MM.1S (cell line): ENCODE measurements around the gene USP25.

ENCODE experiments used
- DNase-seq: peaks from one replicate; pipeline ENCODE4 v3.0.0-alpha.2; 2015
- H2AFZ ChIP-seq: fragments of 300-600 bp; sonication (generic); 2 replicates; pipeline ENCODE4 v1.6.0; 2016; ENCODE audit warnings: antibody characterized with exemption, low read length
- H3F3A ChIP-seq: fragments of 300-600 bp; sonication (generic); 2 replicates; pipeline ENCODE4 v1.6.1; 2016; ENCODE audit warnings: mild to moderate bottlenecking, antibody characterized with exemption, low read length, moderate library complexity, mixed read lengths; ENCODE audit not compliant: insufficient read depth
- H3K27ac ChIP-seq: fragments of 300-600 bp; sonication (generic); 2 replicates; pipeline ENCODE4 v1.5.1; 2016; ENCODE audit warnings: mild to moderate bottlenecking, low read length
- H3K27me3 ChIP-seq: fragments of 300-600 bp; sonication (generic); replicated peaks from 2 replicates; pipeline ENCODE4 v1.6.0; 2016; ENCODE audit warnings: low read length; ENCODE audit not compliant: insufficient read depth
- H3K36me3 ChIP-seq: fragments of 300-600 bp; sonication (generic); replicated peaks from 2 replicates; pipeline ENCODE4 v1.6.1; 2016; ENCODE audit warnings: mild to moderate bottlenecking, low read length, mixed read lengths; ENCODE audit not compliant: insufficient read depth
- H3K4me1 ChIP-seq: fragments of 300-600 bp; sonication (generic); 2 replicates; pipeline ENCODE4 v1.6.1; 2016; ENCODE audit warnings: low read length, mixed read lengths
- H3K4me2 ChIP-seq: fragments of 300-600 bp; sonication (generic); 2 replicates; pipeline ENCODE4 v1.6.0; 2016; ENCODE audit warnings: low read depth, low read length
- H3K4me3 ChIP-seq: fragments of 300-600 bp; sonication (generic); 2 replicates; pipeline ENCODE4 v1.5.1; 2016; ENCODE audit warnings: low read length, mixed read lengths
- H3K79me2 ChIP-seq: fragments of 300-600 bp; sonication (generic); 2 replicates; pipeline ENCODE4 v1.6.1; 2016; ENCODE audit warnings: mixed run types, low read length, mixed read lengths
- H3K9ac ChIP-seq: fragments of 300-600 bp; sonication (generic); 2 replicates; pipeline ENCODE4 v1.6.1; 2016; ENCODE audit warnings: low read length, mixed read lengths
- H3K9me2 ChIP-seq: fragments of 300-600 bp; sonication (generic); replicated peaks from 2 replicates; pipeline ENCODE4 v1.6.1; 2016; ENCODE audit warnings: mild to moderate bottlenecking, low read length, mixed read lengths; ENCODE audit not compliant: insufficient read depth
- H3K9me3 ChIP-seq: fragments of 300-600 bp; sonication (generic); replicated peaks from 2 replicates; pipeline ENCODE4 v1.6.1; 2016; ENCODE audit warnings: mild to moderate bottlenecking, low read length, mixed read lengths; ENCODE audit not compliant: insufficient read depth
- H4K20me1 ChIP-seq: fragments of 300-600 bp; sonication (generic); 2 replicates; pipeline ENCODE4 v1.6.1; 2016; ENCODE audit warnings: mild to moderate bottlenecking, low read length, moderate library complexity, mixed read lengths; ENCODE audit not compliant: insufficient read depth
- EZH2 ChIP-seq: fragments of 300-600 bp; sonication (generic); optimal IDR thresholded peaks from 2 replicates; pipeline ENCODE3; 2017; ENCODE audit warnings: low read depth, mild to moderate bottlenecking, antibody characterized with exemption, low read length, mixed read lengths
- EZH2phosphoT487 ChIP-seq: fragments of 300-600 bp; sonication (generic); IDR thresholded peaks from 2 replicates; pipeline ENCODE4 v1.6.1; 2018; ENCODE audit warnings: antibody characterized with exemption, low read length
- TF ChIP-seq, protein P1 (sequence below): fragments of 300-600 bp; sonication (generic); IDR thresholded peaks from 2 replicates; pipeline ENCODE4 v1.5.1; 2016; ENCODE audit warnings: antibody characterized with exemption, low read length, mixed read lengths

USP25 gene

DNA sequence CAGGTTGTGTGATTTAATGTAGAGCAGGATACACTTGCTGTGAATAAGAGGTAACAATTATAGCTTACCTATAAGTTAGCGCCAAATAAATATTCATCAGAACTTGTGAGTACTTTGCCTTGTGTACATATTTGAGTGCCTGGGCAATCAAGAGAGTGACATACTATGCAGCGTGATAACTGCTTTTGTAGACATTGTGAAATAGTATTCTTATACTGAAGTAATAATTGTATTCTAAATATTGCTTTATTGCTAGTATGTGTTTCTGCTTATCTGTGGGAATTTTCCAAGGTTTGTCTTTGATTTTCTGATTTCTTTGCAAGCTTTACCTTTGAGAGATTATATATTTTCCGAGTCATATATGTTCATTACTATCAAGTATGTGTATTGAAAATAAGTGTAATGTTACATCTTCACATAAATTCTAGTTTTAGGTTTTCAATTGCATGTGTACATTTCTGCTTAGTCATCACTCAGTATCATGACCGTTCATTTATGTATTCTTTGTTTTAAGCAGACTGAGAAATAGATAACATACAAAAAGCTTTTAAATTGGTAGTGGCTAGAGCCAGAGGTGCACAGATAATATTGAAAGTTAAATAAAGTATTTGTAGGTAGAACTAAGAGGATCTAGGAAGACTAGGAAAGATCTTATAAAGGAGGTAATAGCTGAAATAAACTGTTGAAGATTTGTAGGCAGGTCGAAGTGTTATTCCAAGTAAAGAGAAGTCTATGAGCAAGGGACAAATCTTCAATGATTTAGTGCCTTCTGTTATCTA lies 19.5 kb downstream of the USP25 start:
- DNase-seq: no peak
- Histone ChIP-seq H3K4me2 (no peak overlapping the region), H3K9me3 (no peaks in the 10 kb centered on the region), H3F3A (no peaks in the 10 kb centered on the region), H3K4me3 (no peak overlapping the region), H2AFZ (no peak overlapping the region), H3K27me3 (no peaks in the 10 kb centered on the region), H3K79me2 (peaks cover 88% of the 10 kb centered on the region), H3K4me1 (no peaks in the 10 kb centered on the region), H3K36me3 (no peaks in the 10 kb centered on the region), H4K20me1 (no peaks in the 10 kb centered on the region), H3K9me2 (no peaks in the 10 kb centered on the region), H3K9ac (no peak overlapping the region), H3K27ac (no peak overlapping the region)
- TF ChIP-seq EZH2phosphoT487 (no peak), EZH2 (no peak)
- TF ChIP-seq, protein P1, sequence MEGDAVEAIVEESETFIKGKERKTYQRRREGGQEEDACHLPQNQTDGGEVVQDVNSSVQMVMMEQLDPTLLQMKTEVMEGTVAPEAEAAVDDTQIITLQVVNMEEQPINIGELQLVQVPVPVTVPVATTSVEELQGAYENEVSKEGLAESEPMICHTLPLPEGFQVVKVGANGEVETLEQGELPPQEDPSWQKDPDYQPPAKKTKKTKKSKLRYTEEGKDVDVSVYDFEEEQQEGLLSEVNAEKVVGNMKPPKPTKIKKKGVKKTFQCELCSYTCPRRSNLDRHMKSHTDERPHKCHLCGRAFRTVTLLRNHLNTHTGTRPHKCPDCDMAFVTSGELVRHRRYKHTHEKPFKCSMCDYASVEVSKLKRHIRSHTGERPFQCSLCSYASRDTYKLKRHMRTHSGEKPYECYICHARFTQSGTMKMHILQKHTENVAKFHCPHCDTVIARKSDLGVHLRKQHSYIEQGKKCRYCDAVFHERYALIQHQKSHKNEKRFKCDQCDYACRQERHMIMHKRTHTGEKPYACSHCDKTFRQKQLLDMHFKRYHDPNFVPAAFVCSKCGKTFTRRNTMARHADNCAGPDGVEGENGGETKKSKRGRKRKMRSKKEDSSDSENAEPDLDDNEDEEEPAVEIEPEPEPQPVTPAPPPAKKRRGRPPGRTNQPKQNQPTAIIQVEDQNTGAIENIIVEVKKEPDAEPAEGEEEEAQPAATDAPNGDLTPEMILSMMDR: no peak

DNA sequence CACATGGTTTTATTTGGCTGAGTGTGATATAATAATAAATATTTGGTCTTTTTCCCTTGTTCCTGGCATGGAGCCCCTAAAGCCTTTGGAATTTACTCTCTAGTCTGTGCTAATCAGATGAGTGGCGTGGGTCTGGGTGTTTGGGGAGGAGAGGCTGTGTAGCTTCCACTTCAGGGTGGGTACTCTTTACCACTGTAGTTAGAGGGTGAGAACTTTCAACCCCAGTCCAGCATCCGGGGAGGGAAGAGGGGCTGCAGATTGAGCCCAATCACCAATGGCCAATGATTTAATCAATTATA lies 20.0 kb downstream of the USP25 start:
- Histone ChIP-seq H4K20me1 (no peaks in the 10 kb centered on the region), H3K27ac (no peak overlapping the region), H3K9ac (no peak overlapping the region), H3K9me3 (no peaks in the 10 kb centered on the region), H3K9me2 (no peaks in the 10 kb centered on the region), H3K36me3 (no peaks in the 10 kb centered on the region), H3K4me2 (no peak overlapping the region), H3F3A (no peaks in the 10 kb centered on the region), H3K4me3 (no peak overlapping the region), H3K79me2 (peaks cover 89% of the 10 kb centered on the region), H3K27me3 (no peaks in the 10 kb centered on the region), H3K4me1 (no peaks in the 10 kb centered on the region), H2AFZ (no peak overlapping the region)
- TF ChIP-seq, protein P1: no peak
- TF ChIP-seq EZH2: no peak
- TF ChIP-seq EZH2phosphoT487: no peak
- DNase-seq: no peak

DNA sequence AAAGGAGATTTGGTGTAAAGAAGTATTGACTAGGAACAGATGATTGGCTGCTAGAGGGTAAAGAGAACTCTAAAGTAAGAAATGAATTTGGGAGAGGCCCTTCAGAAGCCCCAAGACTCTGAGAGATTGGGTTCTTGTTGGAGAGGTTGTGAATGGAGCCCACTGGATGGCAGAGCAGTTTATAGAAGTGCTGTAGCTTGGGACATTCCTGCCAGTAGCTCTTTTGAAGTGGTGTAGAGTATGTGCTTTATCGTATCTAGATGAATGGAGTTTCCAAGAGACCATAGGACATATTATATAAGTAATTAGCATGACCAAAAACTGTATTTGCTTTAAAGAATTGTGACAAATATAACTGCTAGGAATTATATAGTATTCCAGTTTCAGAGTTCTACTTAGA lies 21.3 kb downstream of the USP25 start:
- DNase-seq: no peak
- H2AFZ ChIP-seq: no peak overlapping the region
- no peak overlapping the region for H3K27ac ChIP-seq
- no peak overlapping the region for H3K9ac ChIP-seq
- H3K79me2 ChIP-seq: peaks cover 91% of the 10 kb centered on the region
- H3K9me2 ChIP-seq: no peaks in the 10 kb centered on the region
- H3K27me3 ChIP-seq: no peaks in the 10 kb centered on the region
- TF ChIP-seq EZH2phosphoT487 (no peak), EZH2 (no peak)
- TF ChIP-seq, protein P1: no peak
- no peaks in the 10 kb centered on the region for H3K4me1 ChIP-seq
- no peaks in the 10 kb centered on the region for H3F3A ChIP-seq
- H3K4me2 ChIP-seq: no peak overlapping the region
- no peaks in the 10 kb centered on the region for H3K9me3 ChIP-seq
- no peaks in the 10 kb centered on the region for H3K36me3 ChIP-seq
- no peak overlapping the region for H3K4me3 ChIP-seq
- H4K20me1 ChIP-seq: no peaks in the 10 kb centered on the region
